Mammary microvascular endothelial cell (primary cell): Measurements from ENCODE around the gene CDK5R1. TPM values are rescaled to one million over a fixed set of nuclear protein-coding genes. Genes with fewer than 3 reads are reported as not detected.

ENCODE experiments used
- total RNA-seq: library from RNA; depleted of rRNA; stranded (reverse); fragments of >200 nt; gene quantifications from 2 replicates; pipeline ENCODE4 v1.2.3, GENCODE V29; 2015

The CDK5R1 gene
- total RNA-seq, result 2.6 and 2.7 TPM in 2 replicates

GRCh38 chr17:32486701-32487472 lies at the start of gene CDK5R1:
TSS of gene CDK5R1 (plus strand) at chr17:32486993. CDS start at chr17:32487621, 628 bp downstream.

DNA sequence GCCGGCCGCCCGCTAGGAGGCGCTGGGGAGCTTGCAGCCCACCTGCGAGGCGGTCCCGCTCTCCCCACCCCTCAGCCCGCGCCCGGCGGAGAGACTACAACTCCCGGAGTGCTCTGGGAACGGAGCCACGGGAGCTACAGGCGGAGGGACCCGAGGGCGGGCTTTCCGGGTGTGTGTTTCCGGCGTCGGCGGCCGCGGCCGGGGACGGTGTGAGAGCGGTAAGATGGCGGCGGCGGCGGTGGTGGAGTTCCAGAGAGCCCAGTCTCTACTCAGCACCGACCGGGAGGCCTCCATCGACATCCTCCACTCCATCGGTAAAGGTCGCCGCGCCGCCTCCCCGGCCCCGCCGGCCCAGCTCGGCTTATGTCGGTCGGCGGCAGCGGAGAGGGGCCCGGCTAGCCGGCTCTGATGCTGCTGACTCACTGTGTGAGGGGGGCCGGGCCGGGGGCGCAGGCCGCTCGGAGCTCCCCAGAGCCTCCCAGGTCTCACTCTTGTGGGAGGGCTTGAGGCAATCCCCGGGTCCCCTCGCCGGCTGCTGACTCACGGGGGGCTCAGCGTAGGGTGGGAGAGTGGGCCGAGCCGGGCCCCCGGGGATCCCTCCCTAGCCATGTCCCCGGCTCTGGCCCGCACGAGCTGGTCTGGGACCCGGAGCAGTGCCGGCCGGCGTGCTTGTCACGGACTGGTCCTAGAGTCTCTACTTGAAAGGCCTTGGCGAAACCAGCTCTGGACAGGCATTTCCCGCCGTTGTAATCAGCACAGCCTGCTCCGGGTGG lies 42.3 kb upstream of the CDK5R1 start, which contains the start of gene PSMD11:
PSMD11 (plus strand) TSS at position 210 of the 773 bp plus-strand sequence; CDS start at position 224, 14 bp downstream.

Other genes starting within 250 kb of the CDK5R1 start
- under 0.01 and 0.07 TPM in 2 replicates for gene RHBDL3, start 221.2 kb upstream of the CDK5R1 start, total RNA-seq
- gene C17orf75, start 144.8 kb upstream of the CDK5R1 start, total RNA-seq, result 10.0 and 10.7 TPM in 2 replicates
- gene ZNF207, start 136.8 kb upstream of the CDK5R1 start, total RNA-seq, result 118 and 126 TPM in 2 replicates
- gene PSMD11, start 42.5 kb upstream of the CDK5R1 start, total RNA-seq, result 109 and 130 TPM in 2 replicates